GM21447 (cell line): Measurements from ENCODE around the gene NPBWR2.

ENCODE experiments used
- ATAC-seq: cut with Tn5 transposase; IDR thresholded peaks from one replicate; pipeline ENCODE4 v1.9.1; 2021; ENCODE audit not compliant: unreplicated experiment

NPBWR2 gene

GRCh38 chr20:64106981-64107735 lies at the start of gene NPBWR2:
TSS of gene NPBWR2 (minus strand) at chr20:64107565. CDS start at chr20:64106831, 734 bp downstream.
- ATAC-seq = no peak

- ATAC-seq = no peak
Observed at GRCh38 chr20:64156136-64156885, 48.9 kb upstream of the NPBWR2 start.

GRCh38 chr20:64155258-64156135 lies 48.1 kb upstream of the NPBWR2 start:
- ATAC-seq = no peak

GRCh38 chr20:64154590-64155257 lies 47.4 kb upstream of the NPBWR2 start:
- ATAC-seq = no peak

- no peak for ATAC-seq
Observed at GRCh38 chr20:64153861-64154589, 46.7 kb upstream of the NPBWR2 start.

GRCh38 chr20:64153410-64153809 lies 46.0 kb upstream of the NPBWR2 start:
- ATAC-seq = no peak

- ATAC-seq = no peak
Observed at GRCh38 chr20:64152906-64153305, 45.5 kb upstream of the NPBWR2 start.

GRCh38 chr20:64151633-64152530 lies 44.5 kb upstream of the NPBWR2 start:
- no peak for ATAC-seq

GRCh38 chr20:64150756-64151632 lies 43.6 kb upstream of the NPBWR2 start:
- ATAC-seq = no peak

- ATAC-seq = no peak
Observed at GRCh38 chr20:64149809-64150560, 42.6 kb upstream of the NPBWR2 start.

- no peak for ATAC-seq
Observed at GRCh38 chr20:64149141-64149540, 41.8 kb upstream of the NPBWR2 start.

- no peak for ATAC-seq
Observed at GRCh38 chr20:64148581-64148980, 41.2 kb upstream of the NPBWR2 start.

- ATAC-seq = no peak
Observed at GRCh38 chr20:64146936-64147477, 39.6 kb upstream of the NPBWR2 start.

- no peak for ATAC-seq
Observed at GRCh38 chr20:64146301-64146935, 39.1 kb upstream of the NPBWR2 start.

GRCh38 chr20:64145458-64146300 lies 38.3 kb upstream of the NPBWR2 start:
- ATAC-seq = no peak
